BLaER1 treated with 17β-estradiol and CSF1 and Interleukin-3, amounts not matched to agents 10 nM and 100 nM (cell line): ENCODE data around the gene CASZ1.

Experiments
- H3K27ac ChIP-seq, 11 experiments: shearing (Covaris generic); formaldehyde crosslinking; 2 replicates each; pipeline ENCODE4 v1.8.1; 2022
- H3K27me3 ChIP-seq, 11 experiments: shearing (Covaris generic); formaldehyde crosslinking; 2 replicates each; pipeline ENCODE4 v1.8.1; 2022
- H3K36me3 ChIP-seq, 11 experiments: shearing (Covaris generic); formaldehyde crosslinking; 2 replicates each; pipeline ENCODE4 v1.8.1; 2022
- H3K4me1 ChIP-seq, 10 experiments: shearing (Covaris generic); formaldehyde crosslinking; 2 replicates each; pipeline ENCODE4 v1.8.1; 2022
- H3K4me2 ChIP-seq, 11 experiments: shearing (Covaris generic); formaldehyde crosslinking; 2 replicates each; pipeline ENCODE4 v1.8.1; 2022
- H3K4me3 ChIP-seq, 10 experiments: shearing (Covaris generic); formaldehyde crosslinking; 2 replicates each; pipeline ENCODE4 v1.8.1; 2022
- H3K9ac ChIP-seq, 11 experiments: shearing (Covaris generic); formaldehyde crosslinking; 2 replicates each; pipeline ENCODE4 v1.8.1; 2022
- H3K9me3 ChIP-seq, 11 experiments: shearing (Covaris generic); formaldehyde crosslinking; replicated peaks in 1 of 11; 2 replicates each; pipeline ENCODE4 v1.8.1; 2022
- H4K20me1 ChIP-seq, 11 experiments: shearing (Covaris generic); formaldehyde crosslinking; 2 replicates each; pipeline ENCODE4 v1.8.1; 2022
- Cebpa-rat ChIP-seq, 11 experiments: shearing (Covaris generic); IDR thresholded peaks; 2 replicates each; pipeline ENCODE4 v1.8.1; 2022

Gene CASZ1

DNA sequence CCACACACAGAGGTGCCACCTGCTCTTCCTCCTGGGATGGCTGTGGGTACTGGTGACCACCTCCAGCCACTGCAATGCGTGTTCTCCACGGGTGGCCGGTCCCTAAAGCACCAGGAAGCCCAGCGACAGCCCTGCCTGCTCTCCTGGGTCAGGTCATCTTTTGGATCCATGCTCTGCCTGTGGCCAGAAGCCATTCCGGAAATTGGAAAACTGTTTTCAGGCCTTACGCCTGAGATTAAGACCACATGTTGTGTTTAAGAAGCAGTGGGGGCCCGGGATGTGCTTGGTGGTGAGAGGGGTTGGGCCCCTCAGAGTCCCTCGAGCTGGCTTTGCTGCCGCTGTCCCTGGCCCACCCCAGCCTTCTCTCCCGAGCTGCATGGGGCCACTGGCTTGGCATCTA is 170.9 kb downstream of the CASZ1 start:
- Histone ChIP-seq H3K9ac (no peak overlapping the region), H3K36me3 (peaks cover 8 to 73% (median 39%) of the 10 kb centered on the region in 11 experiments; a peak in 20 of 22 replicates)

GRCh38 chr1:10625076-10625475 is 171.4 kb downstream of the CASZ1 start:
- Histone ChIP-seq H3K9me3 (no peaks in the 10 kb centered on the region), H3K4me2 (no peak overlapping the region), H3K9ac (no peak overlapping the region), H4K20me1 (peaks cover 0 to 28% (median 0%) of the 10 kb centered on the region in 11 experiments; a peak in 3 of 22 replicates), H3K4me1 (peaks cover 6 to 26% (median 17%) of the 10 kb centered on the region in 10 experiments), H3K4me3 (no peak overlapping the region), H3K27ac (no peak overlapping the region), H3K27me3 (no peaks in the 10 kb centered on the region), H3K36me3 (peaks cover 8 to 76% (median 39%) of the 10 kb centered on the region in 11 experiments; a peak in 20 of 22 replicates)
- TF ChIP-seq Cebpa-rat (IDR thresholded peaks at IDR 0.05) = no peak

More for the DNA sequence above, 170.9 kb downstream of the CASZ1 start:
- no peak overlapping the region for H3K4me3 ChIP-seq
- H3K4me1 ChIP-seq = peaks cover 11 to 31% (median 21%) of the 10 kb centered on the region in 10 experiments
- H3K9me3 ChIP-seq = no peaks in the 10 kb centered on the region
- H3K4me2 ChIP-seq = no peak overlapping the region
- no peaks in the 10 kb centered on the region for H3K27me3 ChIP-seq
- no peak for TF ChIP-seq Cebpa-rat (IDR thresholded peaks at IDR 0.05)
- no peak overlapping the region for H3K27ac ChIP-seq
- H4K20me1 ChIP-seq = peaks cover 0 to 28% (median 0%) of the 10 kb centered on the region in 11 experiments; a peak in 3 of 22 replicates

- Histone ChIP-seq H3K36me3 (peaks cover 8 to 75% (median 39%) of the 10 kb centered on the region in 11 experiments; a peak in 20 of 22 replicates), H3K27ac (no peak overlapping the region), H3K9me3 (no peaks in the 10 kb centered on the region), H3K4me1 (peaks cover under 1 to 20% (median 10%) of the 10 kb centered on the region in 10 experiments; a peak in 18 of 20 replicates), H3K4me2 (no peak overlapping the region), H3K27me3 (no peaks in the 10 kb centered on the region), H4K20me1 (peaks cover 0 to 23% (median 0%) of the 10 kb centered on the region in 11 experiments; a peak in 3 of 22 replicates), H3K4me3 (no peak overlapping the region), H3K9ac (no peak overlapping the region)
- TF ChIP-seq Cebpa-rat (IDR thresholded peaks at IDR 0.05) = no peak
These were observed 172.0 kb downstream of the CASZ1 start for GRCh38 chr1:10624256-10625050.

GRCh38 chr1:10623686-10624145 is 172.7 kb downstream of the CASZ1 start:
- no peak overlapping the region for H3K4me2 ChIP-seq
- no peak overlapping the region for H3K27ac ChIP-seq
- H3K36me3 ChIP-seq = peaks cover 8 to 76% (median 40%) of the 10 kb centered on the region in 11 experiments; a peak in 20 of 22 replicates
- peaks cover 0 to 17% (median 0%) of the 10 kb centered on the region in 11 experiments; a peak in 3 of 22 replicates for H4K20me1 ChIP-seq
- TF ChIP-seq Cebpa-rat (IDR thresholded peaks at IDR 0.05) = no peak
- H3K27me3 ChIP-seq = no peaks in the 10 kb centered on the region
- no peak overlapping the region for H3K9ac ChIP-seq
- no peaks in the 10 kb centered on the region for H3K9me3 ChIP-seq
- H3K4me3 ChIP-seq = no peak overlapping the region
- H3K4me1 ChIP-seq = peaks cover 0 to 13% (median 3%) of the 10 kb centered on the region in 10 experiments; a peak in 10 of 20 replicates

DNA sequence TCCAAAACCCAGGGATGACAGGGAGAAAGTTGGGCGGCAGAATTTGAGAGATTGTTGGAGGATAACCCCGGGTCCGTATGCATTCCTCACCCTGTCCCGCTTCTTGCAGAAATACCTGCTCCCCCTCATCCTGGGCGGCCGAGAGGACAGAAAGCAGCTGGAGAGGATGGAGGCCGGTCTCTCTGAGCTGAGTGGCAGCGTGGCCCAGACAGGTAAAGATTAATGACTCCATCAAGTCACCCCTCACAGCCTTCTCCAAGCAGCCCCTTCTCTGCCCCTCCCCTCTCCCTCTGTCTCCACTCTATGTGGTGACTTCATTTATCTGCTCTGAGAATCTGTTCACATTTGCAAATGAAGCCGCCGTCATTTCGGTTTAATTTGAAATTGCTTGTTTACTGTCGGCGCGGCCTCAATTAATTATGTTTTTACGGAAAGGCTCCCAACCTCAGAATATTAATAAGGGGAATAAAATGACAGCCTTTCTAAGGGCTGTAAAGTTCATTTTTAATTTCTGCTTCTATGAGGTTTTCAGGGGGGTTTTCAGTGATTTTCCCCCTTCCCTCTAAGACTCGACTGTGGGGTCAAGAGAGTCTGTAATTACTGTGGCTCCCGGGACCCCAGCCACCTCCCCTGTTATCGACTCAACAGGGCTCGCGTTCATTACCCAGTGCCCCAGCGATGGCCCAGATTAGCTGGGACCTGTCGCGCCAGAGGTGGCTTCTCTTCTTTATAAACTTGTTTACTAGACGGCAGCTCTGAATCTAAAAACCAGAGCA is 173.3 kb downstream of the CASZ1 start:
- H3K27ac ChIP-seq = no peak overlapping the region
- peaks cover 0 to 6% (median 0%) of the 10 kb centered on the region in 10 experiments; a peak in 3 of 20 replicates for H3K4me1 ChIP-seq
- H3K9ac ChIP-seq = no peak overlapping the region
- no peak overlapping the region for H3K4me3 ChIP-seq
- TF ChIP-seq Cebpa-rat (IDR thresholded peaks at IDR 0.05) = no peak
- H3K9me3 ChIP-seq = no peaks in the 10 kb centered on the region
- H3K4me2 ChIP-seq = no peak overlapping the region
- H3K27me3 ChIP-seq = no peaks in the 10 kb centered on the region
- H3K36me3 ChIP-seq = peaks cover 8 to 81% (median 45%) of the 10 kb centered on the region in 11 experiments; a peak in 21 of 22 replicates
- peaks cover 0 to 17% (median 0%) of the 10 kb centered on the region in 11 experiments; a peak in 3 of 22 replicates for H4K20me1 ChIP-seq

GRCh38 chr1:10621906-10622305 is 174.5 kb downstream of the CASZ1 start:
- Histone ChIP-seq H3K9me3 (no peaks in the 10 kb centered on the region), H3K36me3 (peaks cover 8 to 77% (median 48%) of the 10 kb centered on the region in 11 experiments; a peak in 21 of 22 replicates), H3K27ac (no peak overlapping the region)

DNA sequence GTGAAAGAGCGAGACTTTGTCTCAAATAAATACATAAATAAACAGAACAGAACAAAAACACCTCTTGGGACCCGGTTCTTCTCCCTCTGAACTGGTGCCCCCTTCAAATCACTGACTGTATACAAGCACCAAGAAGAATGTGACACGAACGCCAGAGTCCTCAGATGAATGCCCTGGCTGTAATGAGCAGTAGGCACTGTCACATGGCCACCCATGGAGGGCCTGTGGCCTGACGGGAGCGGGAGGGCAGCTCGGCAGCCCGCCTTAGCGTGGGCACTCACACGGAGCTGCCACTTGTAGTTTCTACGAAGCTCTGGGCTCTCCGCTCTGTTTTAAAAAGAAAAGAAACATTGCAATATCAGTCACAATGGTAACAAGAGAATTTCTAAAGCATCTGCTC is 175.7 kb downstream of the CASZ1 start:
- Histone ChIP-seq H4K20me1 (peaks cover 0 to 34% (median 6%) of the 10 kb centered on the region in 11 experiments; a peak in 9 of 22 replicates), H3K27me3 (no peaks in the 10 kb centered on the region), H3K4me2 (no peak overlapping the region), H3K9ac (no peak overlapping the region), H3K27ac (no peak overlapping the region), H3K9me3 (no peaks in the 10 kb centered on the region), H3K36me3 (peaks cover 8 to 78% (median 37%) of the 10 kb centered on the region in 11 experiments; a peak in 21 of 22 replicates), H3K4me1 (peaks cover 0 to 2% (median 0%) of the 10 kb centered on the region in 10 experiments; a peak in 3 of 20 replicates), H3K4me3 (no peak overlapping the region)
- TF ChIP-seq Cebpa-rat (IDR thresholded peaks at IDR 0.05) = no peak

More at GRCh38 chr1:10621906-10622305, 174.5 kb downstream of the CASZ1 start:
- Histone ChIP-seq H3K4me1 (no peaks in the 10 kb centered on the region), H3K4me3 (no peak overlapping the region), H4K20me1 (peaks cover 0 to 23% (median 0%) of the 10 kb centered on the region in 11 experiments; a peak in 3 of 22 replicates), H3K4me2 (no peak overlapping the region), H3K9ac (no peak overlapping the region), H3K27me3 (no peaks in the 10 kb centered on the region)
- TF ChIP-seq Cebpa-rat (IDR thresholded peaks at IDR 0.05) = no peak

- H3K9ac ChIP-seq = no peak overlapping the region
- H3K27ac ChIP-seq = no peak overlapping the region
- no peaks in the 10 kb centered on the region for H3K9me3 ChIP-seq
- no peaks in the 10 kb centered on the region for H3K27me3 ChIP-seq
- peaks cover 0 to 19% (median 0%) of the 10 kb centered on the region in 10 experiments; a peak in 5 of 20 replicates for H3K4me1 ChIP-seq
- H3K4me2 ChIP-seq = no peak overlapping the region
- peaks cover 0 to 58% (median 14%) of the 10 kb centered on the region in 11 experiments; a peak in 17 of 22 replicates for H3K36me3 ChIP-seq
- H4K20me1 ChIP-seq = peaks cover 0 to 57% (median 21%) of the 10 kb centered on the region in 11 experiments; a peak in 14 of 22 replicates
- no peak overlapping the region for H3K4me3 ChIP-seq
- TF ChIP-seq Cebpa-rat (IDR thresholded peaks at IDR 0.05) = no peak
These were observed 178.2 kb downstream of the CASZ1 start for GRCh38 chr1:10617931-10618885.
